GM08714 (cell line): Measurements from ENCODE around the gene PLCXD1.

ENCODE experiments used
- H3K4me3 ChIP-seq: fragments of 200-500 bp; sonication (Bioruptor generic); 2 replicates; pipeline ENCODE4 v1.5.1; 2014; ENCODE audit warnings: mild to moderate bottlenecking, low read length, inconsistent platforms
- ZNF274 ChIP-seq: IDR thresholded peaks from 2 replicates; pipeline ENCODE4 v1.6.1; 2012; ENCODE audit warnings: mild to moderate bottlenecking, low read depth, low read length

PLCXD1 gene

DNA sequence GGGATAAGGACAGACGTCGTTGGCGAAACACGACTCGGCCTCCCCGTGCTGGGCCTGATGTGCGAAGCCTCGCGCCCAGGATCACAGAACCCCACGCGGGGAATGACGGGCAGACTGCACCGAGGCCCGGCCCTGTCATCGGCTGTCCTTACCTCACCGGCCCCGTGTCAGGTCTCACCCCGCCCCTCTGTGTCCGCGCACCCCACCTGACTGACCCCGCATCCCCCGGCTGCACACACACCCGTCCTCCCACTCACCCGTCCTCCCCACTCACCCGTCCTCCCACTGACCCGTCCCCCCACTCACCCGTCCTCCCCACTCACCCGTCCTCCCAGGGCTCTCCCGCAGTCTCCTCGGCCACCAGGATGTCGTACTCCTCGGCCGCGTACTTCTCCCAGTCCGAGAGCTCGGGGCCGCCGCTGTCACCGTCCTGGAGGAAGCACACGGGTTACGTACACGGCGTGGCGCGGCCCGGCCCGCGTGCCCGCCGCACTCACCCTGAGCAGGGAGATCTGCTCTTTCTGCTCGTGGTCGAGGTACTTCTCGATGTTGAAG is 57.2 kb downstream of the PLCXD1 start:
- no peak for TF ChIP-seq ZNF274
- H3K4me3 ChIP-seq: no peak overlapping the region

DNA sequence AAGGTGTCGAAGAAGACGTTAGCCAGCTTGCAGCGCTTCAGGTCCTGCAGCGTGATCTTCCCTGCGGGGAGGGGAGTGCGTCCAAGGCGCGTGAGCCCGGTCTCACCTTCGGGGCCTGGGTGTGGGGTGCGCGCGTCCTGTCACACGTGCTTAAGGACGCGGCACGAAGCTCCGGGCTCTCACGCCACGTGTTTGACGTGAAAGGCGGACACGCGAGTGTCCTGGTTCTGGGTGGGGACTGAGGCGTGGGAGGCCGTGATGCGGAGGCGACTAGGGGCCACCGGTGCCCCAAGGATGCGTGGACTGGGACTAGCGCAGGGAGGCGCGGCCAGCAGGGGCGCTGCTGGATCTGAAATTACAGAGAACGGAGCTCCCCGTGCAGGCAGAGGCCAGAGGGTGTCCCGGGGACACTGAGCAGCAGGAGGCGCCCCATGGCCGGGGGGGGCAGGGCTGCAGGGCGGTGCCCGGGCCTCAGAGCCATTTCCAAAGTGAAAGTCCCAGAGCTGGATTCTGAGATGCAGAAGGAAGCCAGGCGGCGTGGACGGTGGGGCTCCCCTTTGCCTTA is 57.7 kb downstream of the PLCXD1 start:
- H3K4me3 ChIP-seq: no peak overlapping the region
- no peak for TF ChIP-seq ZNF274

GRCh38 chrX:340121-340520 is 58.9 kb downstream of the PLCXD1 start:
- TF ChIP-seq ZNF274: no peak
- H3K4me3 ChIP-seq: no peak overlapping the region

DNA sequence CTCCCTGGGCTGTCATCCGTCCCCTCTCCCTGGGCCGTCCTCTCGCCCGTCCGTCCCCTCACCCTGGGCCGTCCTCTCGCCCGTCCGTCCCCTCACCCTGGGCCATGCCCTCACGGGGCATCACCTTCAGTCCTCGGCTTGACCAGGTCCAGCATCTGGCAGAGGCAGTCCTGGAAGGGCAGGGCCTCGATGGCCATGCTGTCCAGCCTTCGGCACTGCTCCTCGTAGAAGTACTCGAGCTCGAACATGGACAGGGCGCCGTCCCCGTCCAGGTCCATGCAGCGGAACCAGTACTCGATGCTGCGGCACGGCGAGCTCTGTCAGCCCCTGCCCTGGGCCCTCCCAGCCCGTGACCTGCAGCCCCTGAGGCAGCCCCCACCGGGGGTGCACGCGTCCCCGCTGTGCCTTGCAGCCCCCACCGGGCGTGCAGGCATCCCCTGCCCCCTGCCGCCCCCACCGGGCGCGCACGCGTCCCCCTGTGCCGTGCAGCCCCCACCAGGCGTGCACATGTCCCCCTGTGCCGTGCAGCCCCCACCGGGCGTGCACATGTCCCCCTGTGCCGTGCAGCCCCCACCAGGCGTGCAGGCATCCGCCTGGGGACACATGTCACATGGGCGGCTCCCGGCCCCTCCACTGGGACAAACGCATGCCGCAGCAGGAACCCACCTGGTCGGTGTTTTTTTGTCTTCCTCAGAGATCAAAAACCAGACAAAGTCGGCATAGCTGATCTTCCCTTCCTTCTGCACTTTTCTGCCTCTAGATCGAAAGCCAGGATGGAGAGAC is 59.7 kb downstream of the PLCXD1 start:
- TF ChIP-seq ZNF274: no peak
- H3K4me3 ChIP-seq: no peak overlapping the region

DNA sequence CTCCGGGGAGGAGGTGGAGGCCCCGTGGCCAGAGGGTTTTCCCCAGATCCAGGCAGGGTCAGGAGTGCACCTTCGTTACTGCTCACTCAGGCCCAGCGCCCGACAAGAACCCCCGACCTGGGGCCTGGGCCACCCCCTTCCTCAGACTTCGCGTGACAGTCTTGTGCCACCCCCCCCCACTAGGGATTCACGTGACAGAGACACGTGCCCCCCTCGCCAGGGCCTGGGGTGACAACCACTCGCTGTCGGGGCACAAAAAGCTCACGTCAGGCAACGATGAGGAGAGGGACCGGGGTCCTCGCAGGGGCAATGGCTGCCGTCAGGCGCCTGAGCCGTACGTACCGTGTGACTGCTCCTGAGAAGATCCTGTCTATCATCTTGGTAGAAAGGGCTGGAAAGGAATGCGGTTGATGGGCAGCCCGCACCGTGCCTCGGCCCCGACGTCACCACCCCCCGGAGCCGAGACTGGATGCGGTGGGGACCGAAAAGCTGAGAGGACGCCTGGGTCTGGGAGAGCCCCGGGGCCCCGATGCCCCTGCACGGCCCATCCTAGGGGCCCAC is 60.4 kb downstream of the PLCXD1 start:
- H3K4me3 ChIP-seq: no peak overlapping the region
- TF ChIP-seq ZNF274: no peak

GRCh38 chrX:344371-344901 is 63.3 kb downstream of the PLCXD1 start:
- H3K4me3 ChIP-seq: no peak overlapping the region
- TF ChIP-seq ZNF274: no peak

DNA sequence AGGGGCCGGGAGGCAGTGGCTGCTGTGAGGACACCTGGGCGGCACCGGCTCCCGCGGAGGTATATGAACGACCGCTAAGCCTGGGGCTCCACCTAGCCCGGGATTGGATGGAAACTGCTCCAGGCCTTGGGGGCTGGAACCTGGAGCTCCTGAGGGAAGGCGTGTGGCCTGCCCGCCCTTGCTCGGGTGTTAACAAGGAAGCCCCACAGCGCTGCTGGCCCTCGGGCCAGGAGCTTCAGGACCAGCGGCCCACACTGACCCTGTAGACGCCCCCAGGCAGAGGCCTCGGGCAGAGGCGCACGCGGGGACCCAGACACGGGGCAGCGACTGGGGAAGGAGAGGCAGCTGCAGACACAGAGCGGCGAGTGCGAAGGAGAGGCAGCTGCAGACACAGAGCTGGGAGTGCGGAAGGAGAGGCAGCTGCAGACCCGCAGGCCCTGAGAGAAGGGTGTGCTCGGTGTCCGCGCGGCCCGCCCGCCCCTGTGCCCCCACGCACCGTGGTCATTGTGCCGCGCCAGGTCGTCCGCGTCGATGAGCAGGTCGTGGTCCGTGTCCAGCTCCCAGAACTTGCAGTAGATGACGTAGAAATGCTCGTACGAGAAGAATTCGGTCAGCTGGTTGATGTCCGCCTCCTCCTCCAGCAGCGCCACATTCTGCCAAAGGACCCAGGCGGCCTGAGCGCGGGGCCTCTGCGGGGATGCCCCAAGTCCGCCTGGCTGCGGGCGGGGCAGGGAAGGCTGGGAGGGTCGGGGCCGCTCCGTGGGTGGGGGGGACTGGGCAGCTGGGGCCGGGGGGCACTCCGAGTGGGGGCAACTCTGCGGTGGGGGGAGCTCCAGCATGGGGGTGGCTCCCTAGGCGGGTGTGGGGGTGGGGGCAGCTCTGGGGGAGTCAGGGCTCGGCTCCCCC is 64.1 kb downstream of the PLCXD1 start:
- no peak for TF ChIP-seq ZNF274
- no peak overlapping the region for H3K4me3 ChIP-seq

DNA sequence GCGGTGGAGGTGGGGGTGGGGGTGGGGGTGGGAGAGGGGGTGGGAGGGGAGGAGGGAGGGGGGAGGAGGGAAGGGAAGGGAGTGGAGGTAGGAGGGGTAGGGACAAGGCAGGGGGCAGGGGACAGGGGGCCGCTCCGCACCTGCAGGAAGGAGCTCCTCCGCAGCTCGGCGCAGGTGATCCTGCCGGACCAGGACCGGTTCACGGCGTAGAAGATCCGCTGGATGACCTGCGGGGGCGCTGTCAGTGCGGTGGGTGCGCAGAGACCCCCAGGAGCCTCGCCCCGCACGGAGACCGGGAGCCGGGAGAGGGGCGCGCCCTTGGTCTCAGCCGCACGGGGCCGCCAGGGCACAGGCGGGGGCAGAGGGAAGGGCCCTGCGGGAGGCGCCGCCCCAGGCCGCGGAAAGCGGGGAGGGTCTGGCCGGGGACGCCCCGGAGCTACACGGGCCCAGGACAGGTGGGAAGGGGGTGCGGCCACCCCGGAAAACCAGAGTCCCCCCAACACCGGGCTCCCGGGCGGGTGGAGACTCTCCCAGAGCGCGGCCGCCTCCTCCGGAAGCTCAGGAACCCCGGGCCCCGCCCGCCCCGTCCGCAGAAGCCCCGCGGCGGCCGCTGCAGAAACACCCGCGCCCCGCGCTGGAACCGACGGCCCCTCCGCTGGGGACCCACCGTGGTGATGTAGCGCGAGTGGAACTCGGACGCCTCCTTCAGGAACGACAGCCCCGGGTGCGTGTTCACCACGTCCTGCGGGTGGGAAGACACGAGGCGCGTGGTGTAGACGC is 65.0 kb downstream of the PLCXD1 start:
- TF ChIP-seq ZNF274: no peak
- H3K4me3 ChIP-seq: no peak overlapping the region

DNA sequence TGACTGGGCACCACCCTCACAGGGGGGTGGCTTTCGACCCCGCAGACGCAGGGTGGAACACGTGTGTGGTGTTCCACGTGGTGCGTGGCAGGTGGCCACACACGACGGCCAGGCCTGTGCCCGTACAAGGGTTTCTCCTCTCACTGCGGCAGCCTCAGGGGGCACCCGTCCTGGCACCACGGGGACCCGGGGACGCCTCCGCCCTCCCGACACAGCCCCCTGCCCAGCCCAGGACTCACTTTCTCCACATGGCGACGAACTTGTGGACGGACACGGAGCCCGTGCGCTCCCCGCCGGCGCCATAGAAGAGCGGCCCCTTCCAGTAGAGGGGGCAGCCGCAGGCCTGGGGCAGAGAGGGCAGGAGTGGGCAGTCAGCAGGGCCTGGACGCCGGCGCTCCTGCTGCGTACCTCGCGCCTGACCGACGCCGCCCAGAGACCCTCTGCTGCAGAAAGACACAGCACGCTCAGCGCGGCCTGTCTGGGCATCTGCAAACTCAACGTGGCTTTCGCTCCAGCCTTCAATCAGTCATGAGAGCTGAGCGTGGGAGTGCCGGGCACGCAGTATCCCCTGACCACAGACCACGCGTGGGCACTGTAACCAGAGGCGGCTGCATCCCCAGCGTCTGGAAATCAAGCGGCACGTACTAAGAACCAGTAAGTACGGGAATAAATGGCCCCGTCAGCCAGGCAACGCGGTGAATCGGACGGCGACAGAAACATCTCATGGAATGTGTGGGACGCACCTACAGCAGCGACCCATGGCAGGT is 66.4 kb downstream of the PLCXD1 start:
- TF ChIP-seq ZNF274: no peak
- no peak overlapping the region for H3K4me3 ChIP-seq

DNA sequence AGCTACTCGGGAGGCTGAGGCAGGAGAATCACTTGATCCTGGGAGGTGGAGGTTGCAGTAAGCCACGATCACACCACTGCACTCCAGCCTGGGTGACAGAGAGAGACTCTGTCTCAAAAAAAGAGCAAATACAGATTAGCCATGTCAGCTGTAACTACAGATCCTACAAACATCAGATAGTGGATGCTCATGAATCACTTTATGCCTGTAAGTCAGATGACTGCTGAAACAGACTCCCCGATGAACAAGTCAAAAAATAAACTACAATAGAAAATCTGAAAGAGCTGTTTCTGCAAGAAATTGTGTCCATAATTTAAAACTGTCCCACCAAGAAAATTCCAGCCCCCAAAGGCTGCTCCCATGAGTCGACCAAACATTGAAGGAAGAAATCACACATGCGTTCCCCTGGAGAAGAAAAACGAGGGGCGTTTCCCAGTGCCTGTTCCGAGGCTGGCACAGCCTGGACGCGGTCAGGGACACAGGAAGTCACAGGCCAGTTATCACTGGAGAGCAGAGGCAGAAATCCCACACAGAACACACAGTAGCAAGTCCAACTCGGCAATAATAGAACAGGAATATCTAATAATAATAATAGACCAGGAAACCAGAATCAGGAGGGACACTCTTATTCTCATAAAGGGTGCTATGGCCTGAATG is 67.4 kb downstream of the PLCXD1 start:
- no peak overlapping the region for H3K4me3 ChIP-seq
- TF ChIP-seq ZNF274: no peak

GRCh38 chrX:349196-349595 is 68.0 kb downstream of the PLCXD1 start:
- no peak for TF ChIP-seq ZNF274

GRCh38 chrX:349702-350101 is 68.5 kb downstream of the PLCXD1 start:
- no peak for TF ChIP-seq ZNF274
- H3K4me3 ChIP-seq: no peak overlapping the region

More at GRCh38 chrX:349196-349595, 68.0 kb downstream of the PLCXD1 start:
- H3K4me3 ChIP-seq: no peak overlapping the region

GRCh38 chrX:350148-350533 is 69.0 kb downstream of the PLCXD1 start:
- H3K4me3 ChIP-seq: no peak overlapping the region
- no peak for TF ChIP-seq ZNF274
